HG03097 (cell line): ENCODE results near the gene TMEM238L.

Experiments used
- ATAC-seq: cut with Tn5 transposase; IDR thresholded peaks from one replicate; pipeline ENCODE4 v1.9.1; 2021; ENCODE audit not compliant: unreplicated experiment, low FRiP score

Gene TMEM238L

DNA sequence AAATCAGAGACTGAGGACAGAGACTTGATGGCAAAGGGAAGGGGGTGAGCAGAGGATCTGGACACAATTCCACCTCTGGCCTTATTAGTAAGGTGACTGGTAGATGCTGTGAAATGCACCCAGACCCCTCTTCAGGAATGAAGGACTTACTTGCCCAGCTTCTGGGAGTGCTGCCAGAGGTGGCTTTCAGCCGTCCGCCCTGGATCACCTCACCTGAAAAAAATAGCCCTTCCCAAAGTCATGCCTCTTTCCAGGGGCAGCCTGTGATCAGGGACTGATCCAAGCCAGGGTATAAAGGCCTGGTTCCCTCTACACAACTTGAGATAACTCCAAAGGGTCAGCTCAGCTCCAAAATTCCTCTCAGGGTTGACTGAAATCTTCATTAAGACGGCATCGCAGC is 53.7 kb downstream of the TMEM238L start:
- ATAC-seq = no peak

DNA sequence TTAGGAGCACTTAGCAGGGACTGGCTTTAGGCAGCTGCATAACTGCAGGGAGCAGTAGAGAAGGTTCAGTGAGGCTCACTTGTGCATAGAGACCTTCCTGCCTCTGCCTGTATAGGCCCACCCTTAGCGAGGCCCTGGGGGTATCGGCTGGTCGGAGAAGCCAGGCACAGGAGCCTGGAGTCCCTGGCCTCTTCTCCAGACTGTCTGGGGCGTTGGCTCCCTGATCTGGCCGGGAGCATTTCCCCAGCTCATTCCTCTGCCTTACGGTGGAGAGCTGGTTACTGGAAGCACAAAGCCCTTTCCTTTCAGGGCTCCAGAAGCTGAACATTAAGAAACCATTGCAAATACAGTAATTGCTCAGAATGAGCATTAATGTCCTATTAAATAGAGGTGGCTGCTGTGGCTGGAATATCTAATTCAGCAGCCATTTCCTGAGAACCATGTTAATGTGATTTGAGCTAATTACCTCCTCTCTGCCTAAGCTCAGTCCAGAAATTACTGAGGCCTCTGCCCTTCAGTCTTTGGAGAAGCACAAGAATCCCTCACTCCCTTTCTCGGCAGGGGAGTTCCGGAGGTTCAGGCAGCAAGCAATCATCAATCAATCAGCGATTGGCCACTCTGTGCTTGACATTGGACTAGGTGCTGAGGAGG is 55.2 kb downstream of the TMEM238L start:
- no peak for ATAC-seq

DNA sequence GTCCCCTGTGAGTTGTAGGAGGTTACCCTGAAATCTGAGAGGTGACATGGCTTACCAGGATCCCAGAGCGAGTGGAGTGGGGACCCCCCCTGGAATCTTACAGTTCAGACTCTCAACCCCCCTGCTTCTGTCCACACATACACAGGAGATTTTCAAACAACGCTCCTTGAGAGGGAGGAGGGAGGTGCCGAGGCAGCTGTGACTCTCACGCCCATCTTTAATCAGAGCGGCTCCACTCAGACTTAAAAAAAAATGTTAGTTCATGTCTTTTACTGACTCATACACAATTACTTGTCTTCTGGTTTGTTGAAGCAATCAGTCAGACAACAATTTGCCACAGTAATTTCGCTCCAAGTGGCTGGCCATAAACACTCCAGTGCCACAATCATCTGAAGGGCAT is 58.7 kb downstream of the TMEM238L start:
- no peak for ATAC-seq
